Suppressor macrophage (primary cell): ENCODE results near the gene KBTBD13.

Source experiments
- DNase-seq, 4 experiments: peaks; one replicate each; pipeline ENCODE4 v3.0.0-alpha.2; 2020 to 2022

The KBTBD13 gene

DNA sequence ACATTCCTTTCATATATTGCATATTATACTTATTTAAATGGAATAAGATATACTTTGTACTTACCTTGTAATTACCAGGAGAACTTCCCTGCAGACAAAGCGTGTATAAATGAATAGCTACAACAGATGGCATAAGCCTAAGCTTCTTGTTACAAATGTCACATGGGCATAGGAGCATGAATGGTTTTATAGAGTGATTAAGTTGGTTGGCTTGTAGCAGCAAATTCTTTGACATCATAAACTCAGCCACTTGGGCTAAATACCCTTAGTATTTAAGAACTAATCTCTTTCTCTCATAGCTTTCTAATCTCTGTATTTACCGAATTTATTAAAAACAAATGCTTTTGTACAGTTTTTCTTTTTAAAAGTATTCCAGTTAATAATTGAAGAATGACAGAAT lies 38.5 kb downstream of the KBTBD13 start, which contains the start of gene UBAP1L:
TSS of gene UBAP1L (minus strand) at position 115 of the 400 bp plus-strand sequence. CDS start 8,985 bp downstream, outside the sequence.
- no peak for DNase-seq

DNA sequence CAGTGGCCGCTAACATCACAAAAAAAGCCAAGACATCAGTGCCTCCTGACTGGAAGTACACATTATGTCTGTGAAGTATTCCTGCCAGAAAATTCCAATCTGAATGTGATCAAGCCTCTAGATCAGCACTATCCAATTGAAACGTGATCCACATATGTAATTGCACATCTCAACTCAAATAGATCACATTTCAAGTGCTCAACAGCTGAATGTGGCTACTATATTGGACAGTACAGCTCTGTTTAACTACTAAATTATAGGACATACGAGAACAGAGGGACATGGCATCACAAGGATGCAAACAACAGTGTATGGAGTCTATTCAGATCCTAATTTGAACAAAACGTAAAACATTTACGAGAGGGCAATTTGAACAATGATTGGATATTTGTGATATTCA lies 39.0 kb downstream of the KBTBD13 start:
- DNase-seq = no peak
